GM12878 (cell line): ENCODE data around the gene PCLAF. TPM values are rescaled to one million over a fixed set of nuclear protein-coding genes. Genes with fewer than 3 reads are reported as not detected.

ENCODE experiments used
- BHLHE40 ChIP-seq, 2 experiments: fragments of 450-650 bp in 1 of 2; IDR thresholded peaks; 2 replicates each; pipeline ENCODE4 v1.6.1; 2011 to 2017; ENCODE audit warnings: low read depth in 2 of 2, borderline replicate concordance in 1 of 2, improper control_type of control experiment in 1 of 2, low read length in 1 of 2, mild to moderate bottlenecking in 1 of 2
- CBFB ChIP-seq: IDR thresholded peaks from 2 replicates; pipeline ENCODE4 v1.6.1; 2016; ENCODE audit warnings: antibody characterized with exemption, low read depth
- EGR1 ChIP-seq, 2 experiments: IDR thresholded peaks; 1 replicate in 1 of 2; 2 replicates in 1 of 2; pipeline ENCODE4 v1.6.1; 2011 to 2012; ENCODE audit warnings: low read depth in 2 of 2, low read length in 2 of 2, borderline replicate concordance in 1 of 2, mild to moderate bottlenecking in 1 of 2, moderate library complexity in 1 of 2
- SIX5 ChIP-seq: IDR thresholded peaks from 2 replicates; pipeline ENCODE4 v1.6.1; 2011; ENCODE audit warnings: mild to moderate bottlenecking, low read depth, low read length, moderate library complexity; ENCODE audit not compliant: severe bottlenecking
- YBX1 ChIP-seq: fragments of 450-650 bp; IDR thresholded peaks from 2 replicates; pipeline ENCODE4 v1.6.1; 2016; ENCODE audit warnings: antibody characterized with exemption
- polyA plus RNA-seq, 11 experiments: library from polyadenylated mRNA; depleted of rRNA in 4 of 11; unstranded in 6 of 11; stranded (reverse) in 5 of 11; fragments of >200 nt; fragmentation: Nextera tagmentation in 4 of 11; fragmentation: Illumina TruSeq in 1 of 11; extraction: Ambion mirVana in 4 of 11; extraction: Trizol in 1 of 11; gene quantifications; 1 replicate in 1 of 11; 2 replicates in 10 of 11; pipeline versions ENCODE4 v1.2.1 to v1.2.3, GENCODE V29; 2011 to 2016; ENCODE audit warnings: inconsistent platforms in 2 of 11, missing spikeins in 2 of 11, low read depth in 1 of 11
- total RNA-seq, 4 experiments: library from RNA; depleted of rRNA in 3 of 4; stranded (reverse); fragments of >200 nt in 3 of 4; fragmentation: Illumina TruSeq in 1 of 4; extraction: Trizol in 1 of 4; gene quantifications; 2 replicates each; pipeline versions ENCODE4 v1.2.1 to v1.2.3, GENCODE V29; 2013 to 2021
- TF ChIP-seq, protein P1 (sequence below): fragments of 150-350 bp; IDR thresholded peaks from 2 replicates; pipeline ENCODE4 v1.6.1; 2014; ENCODE audit warnings: mild to moderate bottlenecking, low read depth, low read length
- TF ChIP-seq, protein P2 (sequence below): fragments of 450-650 bp; IDR thresholded peaks from 2 replicates; pipeline ENCODE4 v1.6.1; 2016; ENCODE audit warnings: mild to moderate bottlenecking

The PCLAF gene
- total and polyA plus RNA-seq, 10 of the 15 experiments (the other 5 are each of a cell fraction or from before 2014, with no cell fraction given) = 79.0 to 627 (median 343) TPM

- TF ChIP-seq, protein P1, sequence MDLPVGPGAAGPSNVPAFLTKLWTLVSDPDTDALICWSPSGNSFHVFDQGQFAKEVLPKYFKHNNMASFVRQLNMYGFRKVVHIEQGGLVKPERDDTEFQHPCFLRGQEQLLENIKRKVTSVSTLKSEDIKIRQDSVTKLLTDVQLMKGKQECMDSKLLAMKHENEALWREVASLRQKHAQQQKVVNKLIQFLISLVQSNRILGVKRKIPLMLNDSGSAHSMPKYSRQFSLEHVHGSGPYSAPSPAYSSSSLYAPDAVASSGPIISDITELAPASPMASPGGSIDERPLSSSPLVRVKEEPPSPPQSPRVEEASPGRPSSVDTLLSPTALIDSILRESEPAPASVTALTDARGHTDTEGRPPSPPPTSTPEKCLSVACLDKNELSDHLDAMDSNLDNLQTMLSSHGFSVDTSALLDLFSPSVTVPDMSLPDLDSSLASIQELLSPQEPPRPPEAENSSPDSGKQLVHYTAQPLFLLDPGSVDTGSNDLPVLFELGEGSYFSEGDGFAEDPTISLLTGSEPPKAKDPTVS = no peak
- peak; percentile 45 to 86 for TF ChIP-seq EGR1 (IDR thresholded peaks at IDR 0.05; ENCODE audit: borderline replicate concordance in 1 of 2, low read depth in 2 of 2, low read length in 2 of 2)
- TF ChIP-seq, protein P2, sequence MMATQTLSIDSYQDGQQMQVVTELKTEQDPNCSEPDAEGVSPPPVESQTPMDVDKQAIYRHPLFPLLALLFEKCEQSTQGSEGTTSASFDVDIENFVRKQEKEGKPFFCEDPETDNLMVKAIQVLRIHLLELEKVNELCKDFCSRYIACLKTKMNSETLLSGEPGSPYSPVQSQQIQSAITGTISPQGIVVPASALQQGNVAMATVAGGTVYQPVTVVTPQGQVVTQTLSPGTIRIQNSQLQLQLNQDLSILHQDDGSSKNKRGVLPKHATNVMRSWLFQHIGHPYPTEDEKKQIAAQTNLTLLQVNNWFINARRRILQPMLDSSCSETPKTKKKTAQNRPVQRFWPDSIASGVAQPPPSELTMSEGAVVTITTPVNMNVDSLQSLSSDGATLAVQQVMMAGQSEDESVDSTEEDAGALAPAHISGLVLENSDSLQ = peak; percentile 47; the same call in 1 of the 2 replicates
- no peak for TF ChIP-seq YBX1
- TF ChIP-seq CBFB = no peak
- peak in 1 of 2 experiments; percentile 27; a peak in 1 of 4 replicates for TF ChIP-seq BHLHE40 (IDR thresholded peaks at IDR 0.05; ENCODE audit: borderline replicate concordance in 1 of 2, low read depth in 2 of 2, low read length in 1 of 2)
- TF ChIP-seq SIX5 = peak; percentile 47
Observed at GRCh38 chr15:64355944-64356709, 25.1 kb downstream of the PCLAF start, which contains the start of gene CSNK1G1 (continued).
